ENCODE data around the gene SFRP5.

- no peak for TF ChIP-seq CTCF (IDR thresholded peaks at IDR 0.05 in 4 of 5, conservative IDR thresholded peaks at IDR 0.05 in 1 of 5)
- no peak for TF ChIP-seq POLR2A (IDR thresholded peaks at IDR 0.05)
Measured at GRCh38 chr10:97778452-97779302, 6.9 kb upstream of the SFRP5 start.

Measured in gastrocnemius medialis (tissue), 4 donors.